Mucosa of descending colon (tissue), 3 donors: ENCODE data around the gene PILRA. TPM values are rescaled to one million over a fixed set of nuclear protein-coding genes. Genes with fewer than 3 reads are reported as not detected.
"Not testable (repeated sequence)": the region's sequence is repeated elsewhere in the genome, so short reads cannot be mapped to it uniquely, and the experiment has no call there.

Experiments used
- ATAC-seq: fragments of 200-7000 bp; cut with Tn5 transposase; one replicate; pipeline ENCODE4 v1.9.1; 2020; ENCODE audit warnings: mild to moderate bottlenecking, moderate library complexity
- DNase-seq, 3 donors: peaks; one replicate each; pipeline ENCODE4 v3.0.0-alpha.2; 2020
- H3K36me3 ChIP-seq: fragments of 200-600 bp; one replicate; pipeline ENCODE4 v1.8.0; 2021; ENCODE audit warnings: low read depth, mild to moderate bottlenecking
- H3K4me1 ChIP-seq: fragments of 200-600 bp; one replicate; pipeline ENCODE4 v1.8.0; 2021; ENCODE audit warnings: low read depth, mild to moderate bottlenecking
- H3K4me3 ChIP-seq: fragments of 200-600 bp; one replicate; pipeline ENCODE4 v1.8.0; 2021; ENCODE audit warnings: mild to moderate bottlenecking
- H3K9me3 ChIP-seq: fragments of 200-600 bp; one replicate; pipeline ENCODE4 v1.8.0; 2021; ENCODE audit warnings: mild to moderate bottlenecking
- CTCF ChIP-seq: fragments of 200-600 bp; IDR thresholded peaks from one replicate; pipeline ENCODE4 v1.8.0; 2022; ENCODE audit warnings: antibody characterized with exemption, mild to moderate bottlenecking
- intact Hi-C, 2 donors: fragments of 100-400 bp; cut with DNase I in 1 of 2; cut with micrococcal nuclease in 1 of 2; formaldehyde crosslinking; loops; one replicate each; pipeline versions ENCODE4 v1.11.0 to v1.11.1; 2022; cut with DNase I, micrococcal nuclease
- total RNA-seq, 3 donors: library from RNA; stranded (reverse); fragmentation: NEBNext Ultra II Directional in 2 of 3; extraction: Animal tissue kit (Norgen Biotek cat#: 25700) in 2 of 3; gene quantifications; one replicate each; pipeline versions ENCODE4 v1.2.1 to v1.2.4, GENCODE V29; 2021 to 2023
- donor health status: DM: no; HTN: no; CAD: no; lungs with moderate emphysema.
- donor health status: DM: no; HTN: no; CAD: no.
- donor health status: DM: no; HTN: yes; CAD: no.

Gene PILRA
- total RNA-seq, 3 donors from 2014 or later: 4.2 to 15.9 (median 7.8) TPM

GRCh38 chr7:100358857-100359212, 14.5 kb upstream of the PILRA start:
- H3K4me1 ChIP-seq: no peaks in the 10 kb centered on the region
- H3K9me3 ChIP-seq: no peaks in the 10 kb centered on the region
- peaks cover 15% of the 10 kb centered on the region for H3K36me3 ChIP-seq
- intact Hi-C loops: no loop called here
- ATAC-seq (no peak), DNase-seq (peak in 1 of 3 donors; percentile 19)
- TF ChIP-seq CTCF: no peak
- no peak overlapping the region for H3K4me3 ChIP-seq

DNA sequence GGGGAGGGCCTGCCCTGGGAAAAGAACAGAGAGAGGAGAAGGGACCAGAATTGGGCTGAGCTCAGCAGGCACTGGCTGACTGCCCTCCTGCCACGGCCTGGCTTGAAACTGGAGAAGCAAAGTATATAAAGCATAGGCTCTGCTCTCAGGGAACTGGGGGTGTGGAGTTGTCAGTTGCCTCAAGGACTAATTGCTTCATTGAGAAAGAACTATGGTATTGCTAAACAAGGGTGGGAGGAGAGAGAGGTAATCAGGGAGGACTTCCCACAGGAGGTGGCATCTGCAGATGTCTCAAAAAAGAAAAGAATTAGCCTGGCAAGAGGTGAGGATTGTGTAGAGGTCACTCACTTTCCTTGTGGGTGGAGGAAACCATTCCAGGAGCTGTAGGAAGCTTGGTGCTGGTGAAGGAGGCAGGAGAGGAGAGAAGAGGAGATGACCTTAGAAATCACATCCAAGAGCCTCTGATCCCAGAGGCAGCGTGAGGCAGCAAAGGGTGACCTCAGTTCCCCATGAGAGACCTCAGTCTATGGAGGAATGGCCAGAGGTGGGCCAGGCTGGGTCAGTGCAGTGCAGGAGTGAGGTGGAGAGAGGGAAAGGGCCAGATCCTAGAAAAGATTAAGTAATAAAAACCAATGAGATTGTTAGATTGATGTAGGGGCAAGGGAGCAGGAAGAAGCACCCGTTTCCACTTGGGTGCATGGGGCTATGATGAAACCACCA, 13.0 kb upstream of the PILRA start:
- TF ChIP-seq CTCF: no peak
- Histone ChIP-seq H3K9me3 (no peaks in the 10 kb centered on the region), H3K4me1 (no peaks in the 10 kb centered on the region), H3K4me3 (no peak overlapping the region), H3K36me3 (peaks cover 15% of the 10 kb centered on the region)
- DNase-seq (peak in 1 of 3 donors; percentile 17), ATAC-seq (no peak)
- intact Hi-C loops: no loop called here

- Histone ChIP-seq H3K36me3 (peaks cover 11% of the 10 kb centered on the region), H3K4me1 (no peaks in the 10 kb centered on the region), H3K9me3 (no peaks in the 10 kb centered on the region), H3K4me3 (no peak overlapping the region)
- intact Hi-C loops: no loop called here
- no peak for DNase-seq
- no peak for TF ChIP-seq CTCF
- ATAC-seq: no peak
Observed at GRCh38 chr7:100363098-100363497, 10.2 kb upstream of the PILRA start.

- intact Hi-C loops, ATAC-seq, H3K4me3 ChIP-seq, H3K9me3 ChIP-seq, H3K4me1 ChIP-seq: not testable (repeated sequence)
- DNase-seq: peak in 1 of 3 donors; percentile 3
- H3K36me3 ChIP-seq: peaks cover 11% of the 10 kb centered on the region
Observed at GRCh38 chr7:100363797-100364196, 9.5 kb upstream of the PILRA start.

GRCh38 chr7:100364480-100364879, 8.8 kb upstream of the PILRA start:
- H3K4me1 ChIP-seq: no peaks in the 10 kb centered on the region
- TF ChIP-seq CTCF: no peak
- peaks cover 9% of the 10 kb centered on the region for H3K36me3 ChIP-seq
- H3K9me3 ChIP-seq: no peaks in the 10 kb centered on the region
- H3K4me3 ChIP-seq: no peak overlapping the region
- intact Hi-C loops: no loop called here
- ATAC-seq: no peak
- no peak for DNase-seq

- ATAC-seq, H3K9me3 ChIP-seq, H3K4me1 ChIP-seq, H3K4me3 ChIP-seq, intact Hi-C loops, H3K36me3 ChIP-seq, DNase-seq: not testable (repeated sequence)
Observed at GRCh38 chr7:100365998-100366367, 7.3 kb upstream of the PILRA start.
